GM04504 (cell line): ENCODE data around the gene SPDYE9.
"Not testable (repeated sequence)": the region's sequence is repeated elsewhere in the genome, so short reads cannot be mapped to it uniquely, and the experiment has no call there.

Experiments used
- DNase-seq: peaks from one replicate; pipeline ENCODE4 v3.0.0-alpha.2; 2012; ENCODE audit warnings: low read depth

The SPDYE9 gene

GRCh38 chr7:73085938-73086337 lies at the start of gene SPDYE9:
TSS of gene SPDYE9 (minus strand) at chr7:73086038. CDS start at chr7:73084238, 1,800 bp downstream.
- not testable (repeated sequence) for DNase-seq

- not testable (repeated sequence) for DNase-seq
Observed at GRCh38 chr7:73134866-73135265, 49.0 kb upstream of the SPDYE9 start.

- not testable (repeated sequence) for DNase-seq
Observed at GRCh38 chr7:73132651-73133217, 46.9 kb upstream of the SPDYE9 start.

- not testable (repeated sequence) for DNase-seq
Observed at GRCh38 chr7:73130612-73131011, 44.8 kb upstream of the SPDYE9 start.

GRCh38 chr7:73124126-73124525 lies 38.3 kb upstream of the SPDYE9 start:
- not testable (repeated sequence) for DNase-seq

GRCh38 chr7:73122778-73123447 lies 37.1 kb upstream of the SPDYE9 start:
- DNase-seq: not testable (repeated sequence)

GRCh38 chr7:73118155-73118554 lies 32.3 kb upstream of the SPDYE9 start:
- not testable (repeated sequence) for DNase-seq

- DNase-seq: not testable (repeated sequence)
Observed at GRCh38 chr7:73057811-73058210, 28.0 kb downstream of the SPDYE9 start, which contains the start of gene SPDYE11. TSS of gene SPDYE11 (minus strand) at chr7:73057911. CDS start at chr7:73056111, 1,800 bp downstream.

- DNase-seq: not testable (repeated sequence)
Observed at GRCh38 chr7:73029666-73030065, 56.2 kb downstream of the SPDYE9 start, which contains the start of gene SPDYE8. TSS of gene SPDYE8 (minus strand) at chr7:73029766. CDS start at chr7:73027966, 1,800 bp downstream.
